HG03520 (cell line): ENCODE results near the gene ELMO1.

ENCODE experiments used
- ATAC-seq: cut with Tn5 transposase; IDR thresholded peaks from one replicate; pipeline ENCODE4 v1.9.1; 2021; ENCODE audit warnings: mild to moderate bottlenecking, moderate library complexity; ENCODE audit not compliant: unreplicated experiment

The ELMO1 gene

DNA sequence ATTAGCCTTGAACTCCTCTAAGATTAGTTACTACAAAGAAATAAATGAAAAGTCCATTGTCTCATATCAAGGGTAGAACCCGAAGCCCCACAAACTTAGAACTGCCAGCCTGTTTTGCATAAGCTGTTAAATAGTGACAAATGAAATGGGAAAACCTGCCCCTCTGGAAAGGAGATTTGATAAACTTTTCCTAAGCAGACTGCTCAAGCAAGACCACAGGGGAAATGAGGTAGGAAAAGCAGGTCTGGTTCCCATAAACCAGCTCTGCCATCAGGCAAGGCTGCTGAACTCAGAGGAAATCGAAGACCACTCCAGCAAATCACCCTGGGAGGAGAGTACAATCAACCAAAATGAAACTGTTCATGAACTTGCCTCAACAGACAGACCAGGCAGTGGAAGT lies 542.8 kb downstream of the ELMO1 start:
- ATAC-seq, result no peak

GRCh38 chr7:36904802-36905201 lies 543.9 kb downstream of the ELMO1 start:
- ATAC-seq, result no peak

DNA sequence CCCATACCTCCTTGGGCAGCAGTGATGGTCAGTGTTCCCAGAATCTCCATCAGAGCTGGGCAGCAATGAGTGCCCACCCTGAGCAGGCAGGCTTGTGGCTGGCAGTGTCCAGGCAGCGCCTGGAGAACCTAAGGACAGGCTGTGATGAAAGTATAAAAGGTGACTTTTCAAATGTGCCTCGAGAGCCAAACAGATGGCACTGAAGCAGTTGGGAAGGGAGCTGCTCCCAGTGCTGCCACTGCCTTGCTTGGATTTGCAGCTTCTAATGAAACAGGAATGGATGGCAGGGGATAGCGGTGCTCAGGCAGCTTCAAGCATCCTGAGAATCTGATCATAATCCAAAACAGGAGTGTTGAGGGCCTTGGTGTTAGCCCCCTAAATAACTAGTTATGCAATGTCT lies 544.6 kb downstream of the ELMO1 start:
- no peak for ATAC-seq

- ATAC-seq, result no peak
Observed at GRCh38 chr7:36900988-36901710, 547.5 kb downstream of the ELMO1 start.

- no peak for ATAC-seq
Observed at GRCh38 chr7:36898186-36898585, 550.5 kb downstream of the ELMO1 start.

DNA sequence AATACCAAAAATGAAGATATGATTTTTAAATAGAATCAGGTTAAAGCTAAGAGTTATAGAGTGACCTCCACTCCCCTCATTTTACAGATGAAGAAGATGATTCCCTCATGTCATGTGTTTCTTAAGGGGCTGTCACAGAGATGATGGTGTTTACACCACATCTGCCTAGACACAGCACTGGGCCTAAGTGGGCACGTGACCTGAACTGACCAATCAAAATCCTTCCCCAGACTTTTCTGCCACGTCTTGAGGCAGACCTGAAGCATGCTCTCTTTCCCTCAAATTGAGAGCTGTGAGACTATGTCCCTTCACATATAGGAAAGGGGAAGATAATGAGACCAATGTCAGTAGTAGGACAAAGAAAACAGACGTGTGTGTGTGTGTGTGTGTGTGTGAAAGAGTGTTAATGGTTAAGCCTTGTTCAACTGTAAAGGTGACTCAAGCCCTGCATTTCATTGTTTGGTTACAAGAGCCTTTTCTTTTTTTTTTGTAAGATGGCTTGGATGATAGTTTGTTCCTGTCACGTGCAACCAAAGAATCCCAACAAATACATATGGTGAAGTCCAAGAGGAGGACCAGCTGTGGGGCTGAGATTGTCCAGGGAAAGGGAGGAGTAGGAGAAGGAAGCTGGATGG lies 551.6 kb downstream of the ELMO1 start:
- ATAC-seq, result no peak

DNA sequence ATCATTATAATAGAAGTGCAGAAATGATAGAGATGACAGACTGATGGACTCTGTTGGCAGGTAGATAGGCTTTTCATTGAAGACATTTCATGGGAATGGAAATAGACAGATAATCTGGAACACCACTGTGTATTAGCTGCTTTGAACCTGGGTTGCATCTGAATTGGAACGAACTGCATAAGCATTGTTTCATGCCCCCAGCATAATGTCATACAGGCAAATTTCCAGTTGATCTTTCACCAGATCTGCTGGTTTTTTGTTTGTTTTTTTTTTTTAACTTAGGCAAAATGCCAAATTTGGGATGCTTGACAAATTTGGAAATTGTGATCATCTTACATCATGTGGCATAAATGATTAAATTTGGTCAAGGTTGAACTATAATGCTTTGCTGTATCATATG lies 552.2 kb downstream of the ELMO1 start:
- ATAC-seq, result no peak

GRCh38 chr7:36895192-36895591 lies 553.5 kb downstream of the ELMO1 start:
- no peak for ATAC-seq

DNA sequence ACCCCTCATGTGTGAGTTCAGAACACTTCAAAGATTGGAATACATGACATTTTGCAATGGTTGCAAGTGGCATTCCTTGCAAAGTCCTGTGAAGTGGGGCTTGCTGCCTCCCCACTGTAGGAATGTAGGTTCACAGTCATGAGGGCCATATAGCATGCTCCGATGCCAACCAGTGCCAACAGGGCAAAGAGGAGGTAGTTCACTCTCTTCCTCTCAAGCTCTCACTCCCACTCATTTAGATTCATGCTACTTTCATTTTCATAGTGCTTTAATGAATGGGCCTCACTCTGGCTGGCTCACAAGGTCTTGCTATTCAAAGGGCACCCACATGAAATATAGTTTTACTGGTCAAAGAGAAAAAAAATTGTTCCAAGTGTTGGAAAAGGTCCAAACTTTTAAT lies 554.5 kb downstream of the ELMO1 start:
- ATAC-seq, result no peak

DNA sequence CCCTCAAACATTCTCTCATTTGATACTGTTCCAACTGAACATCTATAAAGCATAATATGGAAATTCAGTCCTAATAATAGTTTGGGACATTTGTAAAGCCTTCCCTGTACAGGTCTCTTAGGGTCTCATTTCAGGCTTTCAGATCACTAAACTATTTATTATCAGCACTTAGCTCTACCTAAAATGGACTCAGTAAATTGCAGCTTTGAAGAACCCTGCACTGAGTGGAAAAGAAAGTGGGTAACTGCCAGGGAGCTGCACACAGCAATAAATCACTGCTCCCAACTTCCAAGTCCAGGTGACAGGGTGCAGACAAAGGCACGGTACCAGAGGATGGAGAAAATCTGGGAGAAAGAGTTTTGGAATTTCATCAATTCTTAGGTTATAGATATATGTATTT lies 559.5 kb downstream of the ELMO1 start:
- no peak for ATAC-seq

GRCh38 chr7:36887969-36888368 lies 560.7 kb downstream of the ELMO1 start:
- no peak for ATAC-seq

- no peak for ATAC-seq
Observed at GRCh38 chr7:36887233-36887632, 561.4 kb downstream of the ELMO1 start.

DNA sequence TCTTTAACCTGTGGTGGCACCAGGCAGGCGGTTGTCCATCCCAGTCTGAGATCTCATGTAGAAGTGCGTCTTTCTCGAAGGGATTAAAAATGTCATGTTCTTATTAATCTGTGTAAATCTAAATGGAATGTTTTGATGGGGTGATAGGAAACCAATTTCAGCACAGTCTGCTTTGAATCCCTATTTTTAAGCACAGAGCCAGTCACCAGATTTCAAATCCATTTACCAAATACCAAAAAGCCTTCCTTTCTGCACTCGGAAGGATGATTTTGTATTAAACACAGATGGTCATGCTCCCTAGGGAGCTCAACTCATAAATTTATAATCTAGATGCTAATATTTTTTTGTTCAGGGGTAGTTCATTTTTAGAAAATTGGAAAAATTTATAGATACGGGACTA lies 563.8 kb downstream of the ELMO1 start:
- ATAC-seq, result no peak

DNA sequence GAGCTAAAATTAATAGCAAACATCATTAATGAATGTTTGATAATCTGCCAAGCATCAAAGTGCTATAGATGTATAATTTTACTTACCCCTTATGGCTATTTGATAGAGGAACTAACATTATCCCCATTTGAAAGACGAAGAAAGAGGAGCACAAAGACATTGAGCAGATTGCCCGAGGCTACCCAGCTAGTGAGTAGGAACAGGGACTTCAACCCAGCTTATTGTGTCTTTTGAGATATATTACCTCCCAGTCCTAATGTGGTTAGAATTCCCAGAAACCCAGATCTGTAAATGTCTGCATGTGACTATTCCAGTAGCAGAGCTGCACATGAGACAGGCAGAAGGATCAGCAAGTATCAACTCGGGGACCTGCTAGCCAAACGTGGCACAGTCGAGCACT lies 564.3 kb downstream of the ELMO1 start:
- no peak for ATAC-seq

GRCh38 chr7:36881233-36881874 lies 567.3 kb downstream of the ELMO1 start:
- ATAC-seq, result no peak

GRCh38 chr7:36880108-36880507 lies 568.6 kb downstream of the ELMO1 start:
- ATAC-seq, result no peak

- ATAC-seq, result no peak
Observed at GRCh38 chr7:36879021-36879420, 569.6 kb downstream of the ELMO1 start.

DNA sequence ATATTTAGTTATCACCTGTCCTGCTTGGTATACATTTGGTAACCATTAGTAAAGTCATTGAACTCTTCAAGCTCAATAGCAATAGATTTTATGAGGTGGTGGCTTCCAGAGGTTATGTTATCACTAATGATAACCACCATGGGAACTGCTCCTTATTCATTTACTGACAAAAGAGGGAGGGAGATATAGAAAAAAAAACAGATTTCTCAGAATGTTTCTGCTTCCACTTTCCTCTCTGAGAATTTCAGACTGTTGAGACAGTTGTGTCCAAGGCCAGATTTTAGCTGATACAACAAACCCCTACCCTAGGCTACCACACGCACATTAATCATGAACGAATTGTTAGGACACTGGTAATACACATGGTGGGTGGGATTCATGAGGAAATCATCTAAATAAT lies 570.4 kb downstream of the ELMO1 start:
- ATAC-seq, result no peak

GRCh38 chr7:36875794-36876193 lies 572.9 kb downstream of the ELMO1 start:
- no peak for ATAC-seq

DNA sequence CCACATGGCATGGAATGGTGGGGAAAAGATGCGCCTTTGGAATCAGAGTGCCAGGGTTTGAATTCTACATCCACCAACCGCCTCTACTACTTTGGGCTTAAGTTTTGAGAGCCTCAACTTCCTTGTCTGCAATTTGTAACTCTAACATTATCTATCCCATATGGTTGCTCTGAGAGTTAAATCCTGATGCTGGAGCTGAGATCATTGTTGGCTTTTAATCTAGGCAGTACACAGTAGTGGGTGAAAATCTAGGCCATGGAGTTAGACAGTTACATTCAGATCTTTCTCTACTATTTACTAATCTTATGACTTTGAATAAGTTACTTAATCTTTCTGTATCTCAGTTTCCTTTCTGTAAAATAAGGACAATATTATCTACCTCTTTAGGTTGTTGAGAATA lies 574.6 kb downstream of the ELMO1 start:
- no peak for ATAC-seq

DNA sequence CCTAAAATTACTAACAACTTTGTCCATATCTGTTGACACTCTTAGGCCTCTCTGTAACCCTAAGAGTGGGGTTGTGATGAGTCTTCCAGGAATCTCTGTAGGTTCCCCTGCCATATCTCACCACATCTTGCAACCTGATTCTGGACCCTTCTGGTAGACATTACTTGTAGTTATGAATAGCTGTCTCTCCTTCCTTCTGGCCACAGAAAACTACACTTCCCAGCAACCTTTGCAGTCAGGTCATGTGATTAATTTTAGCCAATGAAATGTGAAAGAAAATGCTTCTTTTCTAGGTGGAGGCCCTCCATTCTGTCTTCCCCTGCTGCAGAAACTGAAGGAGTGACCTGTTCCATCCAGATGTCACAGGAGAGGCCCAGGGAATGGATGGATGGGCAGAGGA lies 576.8 kb downstream of the ELMO1 start:
- ATAC-seq, result no peak

GRCh38 chr7:36871355-36871738 lies 577.3 kb downstream of the ELMO1 start:
- ATAC-seq, result no peak
